GM19324 (cell line): Measurements from ENCODE around the gene FGR.

ENCODE experiments used
- ATAC-seq: cut with Tn5 transposase; IDR thresholded peaks from one replicate; pipeline ENCODE4 v1.9.1; 2021; ENCODE audit warnings: mild to moderate bottlenecking, moderate library complexity; ENCODE audit not compliant: unreplicated experiment, low FRiP score

The FGR gene

GRCh38 chr1:27618341-27619082, 16.5 kb downstream of the FGR start:
- ATAC-seq: no peak

- no peak for ATAC-seq
Observed at GRCh38 chr1:27617420-27617819, 17.6 kb downstream of the FGR start.

GRCh38 chr1:27616441-27616840, 18.5 kb downstream of the FGR start:
- ATAC-seq: no peak

GRCh38 chr1:27615346-27616192, 19.4 kb downstream of the FGR start:
- ATAC-seq: no peak

DNA sequence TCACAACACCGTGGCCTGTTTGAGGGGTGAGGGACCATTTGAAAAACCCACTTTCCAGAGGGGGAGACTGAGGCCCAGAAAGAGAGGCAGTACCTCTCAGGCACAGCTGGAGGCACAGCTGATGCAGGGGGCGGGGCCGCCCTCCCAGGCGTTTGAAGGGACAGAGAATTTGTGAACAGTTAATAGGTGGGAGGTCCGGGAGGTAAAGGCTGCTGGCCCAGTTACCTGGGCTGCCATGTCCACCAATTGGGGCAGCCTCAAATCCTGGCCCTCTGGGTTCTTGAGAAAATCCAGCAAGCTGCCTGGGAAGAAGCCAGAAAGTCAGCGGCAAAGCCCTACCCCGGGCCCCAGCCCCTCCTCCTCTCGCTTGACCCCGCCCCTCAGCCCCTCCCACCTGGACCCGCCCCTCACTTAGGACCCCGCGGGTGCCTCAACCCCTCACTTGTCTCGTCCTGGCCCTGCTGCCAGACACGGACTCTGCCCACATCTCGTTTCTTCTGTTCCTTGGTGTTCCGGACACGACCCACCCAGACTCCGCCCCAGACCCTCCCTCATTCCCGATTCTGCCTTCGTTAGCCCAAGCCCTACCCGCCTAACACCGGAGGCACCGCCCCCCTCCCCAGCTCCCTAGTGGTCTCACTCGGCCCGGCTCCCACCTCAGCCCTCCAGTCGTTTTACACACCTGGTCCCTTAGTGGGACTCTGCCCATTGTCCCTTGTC, 20.2 kb downstream of the FGR start:
- ATAC-seq: no peak

DNA sequence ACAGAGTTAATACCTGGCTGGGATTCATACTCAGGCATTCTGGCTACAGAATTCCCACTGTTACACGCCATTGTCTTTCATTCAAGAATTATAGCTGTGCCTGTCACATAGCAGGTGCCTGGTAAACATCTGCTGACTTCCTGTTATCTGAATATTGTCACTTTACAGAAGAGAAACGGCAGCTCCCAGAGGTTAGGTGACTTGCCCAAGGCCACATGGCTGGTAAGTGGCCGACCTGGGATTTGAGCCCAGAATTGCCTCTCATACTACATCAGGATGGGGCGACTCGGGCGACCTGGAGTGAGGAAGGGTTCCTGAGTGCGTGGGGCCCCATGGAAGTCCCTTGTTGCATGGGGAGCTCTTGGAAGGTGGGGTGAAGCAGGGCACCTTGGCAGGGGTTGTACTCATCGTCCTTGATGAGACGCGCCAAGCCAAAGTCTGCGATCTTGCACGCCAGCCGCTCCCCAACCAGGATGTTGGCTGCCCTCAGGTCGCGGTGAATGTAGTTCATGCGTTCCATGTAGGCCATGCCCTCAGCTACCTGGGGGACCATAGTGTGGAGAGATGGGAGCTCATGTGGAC, 20.9 kb downstream of the FGR start:
- no peak for ATAC-seq

DNA sequence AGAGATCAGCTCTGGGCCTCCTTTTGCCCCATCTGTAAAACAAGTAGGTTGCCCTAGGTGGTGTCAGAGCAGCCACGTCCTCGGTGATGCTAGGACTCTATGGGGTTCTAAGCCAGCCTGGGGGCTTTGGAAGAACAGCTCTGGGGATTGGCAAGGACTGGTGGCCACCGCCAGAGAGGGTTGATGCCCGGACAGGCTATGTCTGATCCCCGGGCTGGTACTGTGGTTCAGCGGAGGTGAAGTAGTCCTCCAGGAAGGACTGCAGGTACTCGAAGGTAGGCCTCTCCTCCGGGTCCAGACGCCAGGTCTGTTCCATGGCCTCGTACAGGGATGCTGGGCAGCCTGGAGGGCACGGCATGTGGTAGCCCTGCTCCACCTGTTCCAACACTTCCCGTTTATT, 22.3 kb downstream of the FGR start:
- no peak for ATAC-seq

GRCh38 chr1:27611450-27611849, 23.5 kb downstream of the FGR start:
- no peak for ATAC-seq

DNA sequence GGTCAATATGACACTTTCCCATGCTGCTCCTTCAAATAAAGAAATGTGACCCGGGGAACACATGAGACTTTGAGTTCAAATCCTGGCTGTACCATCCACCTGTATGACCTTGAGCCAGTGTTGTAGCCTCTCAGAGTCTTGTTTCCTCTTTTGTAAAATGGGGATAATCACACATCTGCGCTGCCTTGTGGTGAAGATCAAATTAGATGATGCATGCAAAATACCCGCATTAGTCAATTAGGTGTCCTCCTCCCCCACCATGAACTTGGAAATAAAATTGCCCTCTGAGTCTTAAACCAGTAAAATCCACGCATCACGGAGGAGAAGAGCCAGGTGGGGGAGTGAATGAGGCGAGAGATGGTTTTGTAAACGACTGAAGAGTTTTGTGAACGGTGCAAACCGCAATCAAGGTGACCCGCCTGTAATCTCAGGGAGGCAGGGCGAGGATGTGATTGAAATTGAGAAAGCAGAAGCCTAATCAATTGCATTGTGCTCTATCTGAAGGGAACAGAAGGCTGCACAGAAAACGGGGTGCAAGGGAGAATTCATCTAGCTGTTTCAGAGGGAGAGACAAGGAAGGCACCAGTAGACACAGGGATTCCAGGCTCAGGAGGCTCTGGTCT, 25.3 kb downstream of the FGR start:
- ATAC-seq: no peak

GRCh38 chr1:27609210-27609555, 25.8 kb downstream of the FGR start:
- ATAC-seq: no peak

- no peak for ATAC-seq
Observed at GRCh38 chr1:27607239-27607804, 27.7 kb downstream of the FGR start.

GRCh38 chr1:27606708-27607238, 28.2 kb downstream of the FGR start:
- no peak for ATAC-seq

GRCh38 chr1:27605796-27606707, 28.9 kb downstream of the FGR start:
- ATAC-seq: no peak

- ATAC-seq: no peak
Observed at GRCh38 chr1:27605300-27605766, 29.7 kb downstream of the FGR start.

DNA sequence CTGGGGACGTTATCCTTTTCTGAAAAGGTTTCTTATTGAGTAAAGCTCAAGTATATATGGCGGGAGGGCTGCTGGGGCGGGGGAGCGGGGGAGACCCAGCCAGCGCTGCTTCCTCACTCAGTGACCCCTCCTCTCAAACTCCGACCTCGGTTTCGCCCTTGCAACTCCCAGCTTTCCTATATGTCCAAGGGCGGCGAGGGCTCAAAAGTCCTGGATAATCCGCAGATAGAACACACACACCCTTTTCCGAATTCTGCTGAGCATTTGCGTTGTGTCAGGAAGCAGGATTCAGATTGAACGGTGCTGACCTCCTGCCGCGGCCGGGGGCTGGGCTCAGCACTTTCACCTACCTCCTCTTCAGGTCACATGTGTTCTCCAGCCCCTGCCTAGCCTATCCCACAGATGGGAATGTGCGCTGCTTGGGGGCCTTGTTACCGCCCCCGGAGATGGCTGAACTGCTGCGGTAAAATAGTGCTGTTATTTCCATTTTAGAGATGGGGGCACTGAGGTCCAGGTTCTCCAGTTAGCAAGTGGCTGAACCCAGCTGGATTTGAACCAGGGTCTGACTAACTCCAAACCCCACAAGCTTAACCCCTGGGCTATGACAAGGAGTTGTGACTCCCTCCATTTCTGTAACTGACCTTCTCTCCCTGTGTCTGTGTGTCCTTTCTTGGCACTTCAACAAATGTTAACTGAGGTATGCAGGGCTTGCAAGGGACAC, 30.2 kb downstream of the FGR start:
- ATAC-seq: no peak

DNA sequence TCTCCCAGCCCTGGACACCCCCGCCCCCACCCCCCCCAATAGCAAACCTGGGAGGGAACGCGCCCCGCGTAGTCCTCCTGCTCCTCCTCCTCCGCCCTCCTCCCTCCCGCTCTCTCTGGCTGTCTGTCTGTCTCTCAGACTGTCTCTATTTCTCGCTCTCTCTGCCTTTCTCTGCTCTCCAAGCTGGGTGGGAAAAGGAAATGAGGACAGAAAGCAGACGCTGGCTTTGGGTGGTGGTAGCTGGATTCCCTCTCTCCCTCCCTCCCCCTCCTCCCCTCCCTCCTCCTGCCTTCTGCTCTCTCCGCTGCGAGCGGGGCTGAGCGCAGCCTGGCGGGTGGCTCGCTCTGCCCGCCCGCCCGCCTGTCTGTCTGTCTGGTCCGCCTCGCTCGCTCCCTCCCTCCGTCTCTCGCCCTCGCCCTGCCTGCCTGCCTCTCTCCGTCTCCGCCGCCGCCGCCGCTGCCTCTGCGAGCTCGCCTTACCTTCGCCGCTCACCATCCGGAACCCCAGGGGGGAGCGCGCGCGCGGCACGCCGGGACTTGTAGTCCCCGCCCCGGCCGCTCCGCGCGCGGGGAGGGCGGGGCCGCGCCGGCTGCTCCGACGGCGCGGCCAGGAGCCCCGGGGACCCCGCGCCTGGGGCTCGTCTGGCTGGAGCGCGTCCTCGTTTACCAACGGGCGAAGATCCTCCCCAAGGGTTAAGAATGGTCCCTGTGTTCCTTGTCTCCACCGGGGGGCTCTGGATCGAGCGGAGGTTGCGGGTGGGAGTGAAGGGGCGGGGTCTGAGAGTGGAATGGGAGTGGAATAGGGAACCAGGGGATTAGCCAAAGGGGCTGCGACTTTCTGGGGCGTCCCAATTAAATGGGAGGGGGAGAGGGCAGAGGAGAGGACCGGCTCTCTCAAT, 31.1 kb downstream of the FGR start, which contains the start of gene AHDC1:
AHDC1 (minus strand) TSS at position 464 of the 898 bp plus-strand sequence. CDS start 52,029 bp downstream, outside the sequence.
- peak; percentile 72 for ATAC-seq

DNA sequence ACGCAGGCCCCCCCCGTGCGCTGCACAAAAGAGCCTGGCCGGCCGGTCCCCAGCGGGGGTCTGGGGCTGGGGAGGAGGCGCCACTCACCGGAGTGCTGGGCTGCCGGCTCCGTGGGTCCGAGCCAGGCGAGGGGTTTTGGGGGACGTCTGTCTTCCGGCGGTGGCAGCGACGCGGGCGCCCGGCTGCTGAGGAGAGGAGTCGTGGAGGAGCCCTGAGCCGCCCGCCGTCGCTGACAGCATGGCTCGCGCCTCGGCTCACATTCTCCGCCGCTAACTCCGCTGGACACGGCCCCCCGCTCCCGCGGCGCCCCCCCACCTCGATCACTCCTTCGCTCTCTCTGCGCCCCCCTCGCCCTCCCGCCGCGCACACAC, 31.7 kb downstream of the FGR start:
- ATAC-seq: no peak
